Endodermal cell (in vitro differentiated cells): ENCODE data around the gene KCNK3. TPM values are rescaled to one million over a fixed set of nuclear protein-coding genes. Genes with fewer than 3 reads are reported as not detected.
A peak's percentile ranks its signal among the peaks of the same experiment; 100 is the strongest.

Experiments
- DNase-seq: peaks from one replicate; pipeline ENCODE4 v3.0.0-alpha.2; 2017
- H3K27ac ChIP-seq: 2 replicates; pipeline ENCODE4 v1.5.1; 2013; ENCODE audit warnings: mild to moderate bottlenecking, low read depth, low read length, moderate library complexity
- H3K27me3 ChIP-seq: 2 replicates; pipeline ENCODE4 v1.6.1; 2013; ENCODE audit warnings: mild to moderate bottlenecking, low read length, moderate library complexity; ENCODE audit not compliant: insufficient read depth, control insufficient read depth, poor library complexity, severe bottlenecking
- H3K36me3 ChIP-seq: 2 replicates; pipeline ENCODE4 v1.7.0; 2013; ENCODE audit warnings: mild to moderate bottlenecking, low read length, moderate library complexity; ENCODE audit not compliant: control insufficient read depth, insufficient read depth
- H3K4me1 ChIP-seq: one replicate; pipeline ENCODE4 v1.7.0; 2013; ENCODE audit warnings: low read length; ENCODE audit not compliant: control insufficient read depth, insufficient read depth
- H3K4me3 ChIP-seq: 2 replicates; pipeline ENCODE4 v1.5.1; 2013; ENCODE audit warnings: mild to moderate bottlenecking, low read length, moderate library complexity
- H3K9ac ChIP-seq: 2 replicates; pipeline ENCODE4 v1.6.1; 2013; ENCODE audit warnings: mild to moderate bottlenecking, low read length, moderate library complexity; ENCODE audit not compliant: poor library complexity, severe bottlenecking; ENCODE audit errors: extremely low read depth
- H3K9me3 ChIP-seq: 2 replicates; pipeline ENCODE4 v1.6.1; 2013; ENCODE audit warnings: mild to moderate bottlenecking, low read length, moderate library complexity; ENCODE audit not compliant: control insufficient read depth
- H3K27ac Mint-ChIP-seq: 2 replicates; pipeline ENCODE4 v1.8.0; 2020; ENCODE audit warnings: mixed read lengths
- H3K27me3 Mint-ChIP-seq: 2 replicates; pipeline ENCODE4 v1.8.0; 2021; ENCODE audit warnings: mild to moderate bottlenecking, mixed read lengths; ENCODE audit not compliant: insufficient read depth
- H3K36me3 Mint-ChIP-seq: 2 replicates; pipeline ENCODE4 v1.8.0; 2020; ENCODE audit warnings: low read depth, mixed read lengths
- H3K4me1 Mint-ChIP-seq: 2 replicates; pipeline ENCODE4 v1.8.0; 2020; ENCODE audit warnings: mixed read lengths
- H3K4me3 Mint-ChIP-seq: 2 replicates; pipeline ENCODE4 v1.8.0; 2020; ENCODE audit warnings: mild to moderate bottlenecking, moderate library complexity, mixed read lengths
- H3K9me3 Mint-ChIP-seq: 2 replicates; pipeline ENCODE4 v1.8.0; 2020; ENCODE audit warnings: mild to moderate bottlenecking, mixed read lengths
- CTCF ChIP-seq: fragments of 200-600 bp; sonication (generic); conservative IDR thresholded peaks from 2 replicates; pipeline ENCODE4 v1.5.0; 2021; ENCODE audit warnings: antibody characterized with exemption, mild to moderate bottlenecking
- WGBS, 2 experiments: methylation state at CpG; one replicate each; pipeline versions ENCODE4 v1.1.5 to v1.1.7; 2013; ENCODE audit warnings: missing lambda C conversion rate in 2 of 2, mixed read lengths in 1 of 2; ENCODE audit not compliant: insufficient coverage in 1 of 2, insufficient read length in 1 of 2; 5-methylcytosine and 5-hydroxymethylcytosine counted together
- total RNA-seq, 2 donors: library from RNA; stranded (reverse); fragmentation: NEBNext Ultra II Directional in 1 of 2; extraction: Animal tissue kit (Norgen Biotek cat#: 25700) in 1 of 2; gene quantifications; 2 replicates in 1 of 2; 3 replicates in 1 of 2; pipeline ENCODE4 v1.2.1, GENCODE V29; 2021

KCNK3 gene
- total RNA-seq, 2 donors from 2014 or later = not detected

- Histone ChIP-seq H3K27ac (peak overlapping the region; percentile 75), H3K4me3 (no peak overlapping the region), H3K27me3 (no peaks in the 10 kb centered on the region), H3K36me3 (no peaks in the 10 kb centered on the region), H3K4me1 (no peaks in the 10 kb centered on the region), H3K9me3 (no peaks in the 10 kb centered on the region), H3K9ac (no peak overlapping the region)
- H3K9me3 Mint-ChIP-seq = no peaks in the 10 kb centered on the region
- DNase-seq = peak; percentile 47
- H3K36me3 Mint-ChIP-seq = no peaks in the 10 kb centered on the region
- no peak for TF ChIP-seq CTCF
- no peak overlapping the region for H3K27ac Mint-ChIP-seq
- H3K4me3 Mint-ChIP-seq = no peak overlapping the region
- peaks cover 2% of the 10 kb centered on the region for H3K4me1 Mint-ChIP-seq
- H3K27me3 Mint-ChIP-seq = peaks cover 9% of the 10 kb centered on the region
- WGBS, 2 experiments = 76 to 85% methylated on average over 5 to 6 of the region's 6 CpGs
Observed at GRCh38 chr2:26646986-26647672, 45.4 kb upstream of the KCNK3 start.

DNA sequence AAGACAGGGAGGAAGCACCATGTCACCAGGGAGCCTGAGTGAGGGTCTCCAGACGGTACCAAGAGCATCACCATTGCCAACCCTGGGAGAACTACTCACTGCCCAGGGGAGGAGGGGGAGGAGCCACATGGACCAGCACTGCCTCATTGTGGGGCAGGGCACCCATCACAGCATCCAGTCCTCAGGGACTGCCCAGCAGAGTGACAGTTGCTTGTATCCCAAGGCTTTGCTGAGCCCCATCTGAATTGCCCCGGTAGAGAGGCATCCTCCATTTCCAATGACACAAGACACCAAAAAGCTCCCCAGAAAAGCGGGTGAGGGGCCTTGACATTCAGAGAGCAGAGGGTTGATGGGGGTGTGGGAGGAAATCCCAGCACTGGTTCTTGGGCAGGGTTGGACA is 44.5 kb upstream of the KCNK3 start:
- Histone ChIP-seq H3K9me3 (no peaks in the 10 kb centered on the region), H3K4me3 (no peak overlapping the region), H3K4me1 (no peaks in the 10 kb centered on the region), H3K36me3 (no peaks in the 10 kb centered on the region), H3K27ac (no peak overlapping the region), H3K9ac (no peak overlapping the region), H3K27me3 (no peaks in the 10 kb centered on the region)
- peaks cover 9% of the 10 kb centered on the region for H3K27me3 Mint-ChIP-seq
- TF ChIP-seq CTCF = no peak
- no peak overlapping the region for H3K4me3 Mint-ChIP-seq
- no peaks in the 10 kb centered on the region for H3K36me3 Mint-ChIP-seq
- H3K27ac Mint-ChIP-seq = no peak overlapping the region
- H3K9me3 Mint-ChIP-seq = no peaks in the 10 kb centered on the region
- peaks cover 2% of the 10 kb centered on the region for H3K4me1 Mint-ChIP-seq
- peak; percentile 31 for DNase-seq
- 87% methylated on average over 3 of the region's 3 CpGs; no CpG with 5 or more reads in 1 of the 2 experiments for WGBS, 2 experiments

GRCh38 chr2:26648516-26648915 is 44.0 kb upstream of the KCNK3 start:
- H3K4me3 ChIP-seq = no peak overlapping the region
- H3K9me3 ChIP-seq = no peaks in the 10 kb centered on the region
- H3K27me3 ChIP-seq = no peaks in the 10 kb centered on the region
- DNase-seq = peak; percentile 29
- no peaks in the 10 kb centered on the region for H3K36me3 ChIP-seq
- Mint-ChIP-seq H3K4me1 (peaks cover 2% of the 10 kb centered on the region), H3K27me3 (peaks cover 9% of the 10 kb centered on the region), H3K9me3 (no peaks in the 10 kb centered on the region), H3K4me3 (no peak overlapping the region), H3K36me3 (no peaks in the 10 kb centered on the region), H3K27ac (no peak overlapping the region)
- TF ChIP-seq CTCF = no peak
- no peaks in the 10 kb centered on the region for H3K4me1 ChIP-seq
- H3K9ac ChIP-seq = no peak overlapping the region
- WGBS, 2 experiments = 89 to 94% methylated on average over 5 to 6 of the region's 6 CpGs
- no peak overlapping the region for H3K27ac ChIP-seq
